HG02938 (cell line): ENCODE results near the gene ESPN.
"Not testable (repeated sequence)": the region's sequence is repeated elsewhere in the genome, so short reads cannot be mapped to it uniquely, and the experiment has no call there.

ENCODE experiments used
- ATAC-seq: cut with Tn5 transposase; IDR thresholded peaks from one replicate; pipeline ENCODE4 v1.9.1; 2021; ENCODE audit warnings: mild to moderate bottlenecking, moderate library complexity; ENCODE audit not compliant: unreplicated experiment

ESPN gene

GRCh38 chr1:6447016-6447817, 22.6 kb downstream of the ESPN start:
- ATAC-seq: no peak

- no peak for ATAC-seq
Observed at GRCh38 chr1:6447818-6448748, 23.5 kb downstream of the ESPN start.

- ATAC-seq: no peak
Observed at GRCh38 chr1:6448749-6449631, 24.4 kb downstream of the ESPN start.

DNA sequence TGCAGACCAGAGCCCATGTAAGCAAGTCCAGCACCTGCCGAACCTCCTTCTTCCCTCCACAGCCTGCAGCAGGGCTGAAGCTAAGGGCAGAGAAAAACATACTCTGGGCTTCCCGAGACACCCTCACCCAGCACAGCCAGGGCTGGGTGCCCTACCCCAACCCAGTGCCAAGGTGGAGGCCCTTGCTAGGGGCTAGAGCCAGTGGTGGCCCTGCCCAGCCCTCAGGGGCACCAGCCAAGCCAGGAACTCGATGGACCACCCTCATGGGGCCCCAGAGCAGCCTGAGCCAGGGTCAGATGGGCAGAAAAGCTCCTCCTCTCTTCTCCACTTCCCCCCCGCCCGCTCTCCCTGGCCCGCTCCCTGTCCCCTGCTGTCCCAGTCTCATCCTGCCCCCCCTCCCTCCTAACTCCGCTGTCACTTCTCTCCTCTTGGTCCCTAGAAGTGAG, 25.5 kb downstream of the ESPN start:
- ATAC-seq: no peak

GRCh38 chr1:6450486-6450885, 25.9 kb downstream of the ESPN start:
- ATAC-seq: not testable (repeated sequence)

DNA sequence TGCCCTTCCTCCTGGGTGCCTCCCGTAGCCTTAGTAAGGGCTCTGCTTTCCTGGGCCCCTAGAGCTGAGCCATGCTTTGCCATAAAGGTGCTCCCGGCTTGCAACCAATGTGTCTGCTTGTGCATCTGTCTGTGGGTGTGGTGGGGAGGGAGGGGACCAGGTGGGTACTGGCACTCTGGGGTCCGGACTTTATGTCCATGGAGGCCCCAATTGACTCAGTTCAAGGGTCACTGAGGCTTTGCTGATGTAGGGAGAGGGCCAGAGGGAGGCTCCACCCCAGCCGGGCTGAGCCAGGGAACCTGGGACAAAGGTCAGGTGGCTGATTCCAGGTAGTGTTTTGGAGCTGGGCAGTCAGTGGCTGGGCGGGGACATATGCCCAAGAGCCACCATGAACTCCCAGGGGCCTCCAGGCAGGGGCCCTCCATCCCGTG, 26.4 kb downstream of the ESPN start:
- ATAC-seq: no peak

- ATAC-seq: not testable (repeated sequence)
Observed at GRCh38 chr1:6453895-6454855, 29.6 kb downstream of the ESPN start.

DNA sequence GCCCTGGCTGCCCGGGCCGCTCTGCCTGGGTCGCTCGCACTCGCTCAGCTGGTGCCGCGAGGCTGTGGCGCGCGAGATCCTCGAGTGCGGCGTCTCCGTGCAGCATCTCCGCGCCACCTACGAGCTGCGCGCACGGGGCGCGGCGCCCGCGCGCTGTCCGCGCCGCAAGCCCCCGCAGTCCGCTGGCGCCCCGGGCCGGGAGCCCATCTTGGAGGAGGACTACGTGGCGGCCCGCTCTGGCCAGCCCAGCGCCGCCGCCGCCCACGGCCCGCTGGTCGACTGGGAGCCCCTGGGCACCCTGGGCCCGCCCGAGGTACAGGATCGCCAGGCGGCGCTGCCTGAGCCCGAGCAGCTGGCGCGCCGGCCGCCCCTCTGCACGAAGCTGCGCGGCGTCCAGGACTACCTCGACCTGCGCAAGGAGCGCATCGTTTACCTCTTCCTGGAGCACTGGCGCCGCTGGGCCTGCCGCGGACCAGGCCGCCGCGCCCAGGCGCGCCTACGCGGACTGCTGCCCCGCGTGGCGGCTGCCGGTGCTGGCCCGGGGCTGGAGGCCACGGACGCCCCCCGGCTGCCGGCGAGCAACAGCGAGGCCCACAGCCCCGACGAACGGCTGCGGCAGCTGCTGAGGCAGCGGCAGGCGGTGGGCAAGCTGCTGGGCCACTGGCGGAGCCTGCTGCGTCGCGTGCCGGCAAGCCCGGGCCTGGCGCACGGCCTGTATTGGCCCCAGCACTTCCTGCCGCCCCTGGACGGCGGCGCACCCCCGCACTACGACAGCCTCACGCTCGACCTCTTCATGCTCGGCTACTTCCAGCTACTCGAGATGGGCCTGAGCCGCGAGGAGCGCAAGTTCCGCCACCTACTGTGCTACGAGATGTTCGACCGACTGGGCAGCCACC, 30.5 kb downstream of the ESPN start:
- no peak for ATAC-seq

DNA sequence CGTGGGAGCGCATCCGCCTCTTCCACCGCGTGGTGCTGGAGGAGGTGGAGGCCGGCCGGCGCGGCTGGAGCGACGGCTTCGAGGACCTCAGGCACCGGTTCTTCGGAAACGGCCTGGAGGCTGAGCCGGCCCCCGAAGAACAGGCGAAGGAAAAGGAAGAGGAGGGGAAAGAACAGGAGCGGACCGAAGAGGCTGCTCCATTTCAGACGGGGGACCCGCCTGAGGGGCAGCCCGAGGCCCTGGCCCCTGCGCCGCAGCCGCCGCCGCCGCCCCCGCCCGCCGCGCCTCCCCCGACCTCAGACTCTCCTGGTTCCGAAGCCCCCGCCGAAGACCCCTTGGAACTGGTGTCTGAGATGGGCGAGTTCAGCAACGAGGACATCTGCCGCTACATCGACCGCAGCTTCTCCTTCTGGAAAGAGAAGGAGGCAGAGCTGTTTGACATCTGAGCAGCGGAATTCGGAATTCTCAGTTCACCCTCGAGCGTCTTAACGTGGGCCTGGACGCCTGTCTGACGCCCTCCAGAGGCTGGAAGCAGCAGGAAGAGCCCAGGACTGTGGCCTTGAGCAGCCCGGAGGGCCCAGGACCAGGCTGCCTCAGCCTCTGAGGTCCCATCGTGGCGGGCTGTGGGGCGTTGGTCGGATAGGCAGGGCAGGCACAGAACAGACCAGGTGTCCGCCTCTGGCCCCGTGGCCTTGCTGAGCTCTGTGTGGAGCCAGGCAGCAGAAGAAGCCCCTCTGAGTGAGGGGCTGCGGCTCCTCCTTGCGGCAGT, 31.4 kb downstream of the ESPN start:
- not testable (repeated sequence) for ATAC-seq

GRCh38 chr1:6456800-6457466, 32.4 kb downstream of the ESPN start:
- no peak for ATAC-seq

DNA sequence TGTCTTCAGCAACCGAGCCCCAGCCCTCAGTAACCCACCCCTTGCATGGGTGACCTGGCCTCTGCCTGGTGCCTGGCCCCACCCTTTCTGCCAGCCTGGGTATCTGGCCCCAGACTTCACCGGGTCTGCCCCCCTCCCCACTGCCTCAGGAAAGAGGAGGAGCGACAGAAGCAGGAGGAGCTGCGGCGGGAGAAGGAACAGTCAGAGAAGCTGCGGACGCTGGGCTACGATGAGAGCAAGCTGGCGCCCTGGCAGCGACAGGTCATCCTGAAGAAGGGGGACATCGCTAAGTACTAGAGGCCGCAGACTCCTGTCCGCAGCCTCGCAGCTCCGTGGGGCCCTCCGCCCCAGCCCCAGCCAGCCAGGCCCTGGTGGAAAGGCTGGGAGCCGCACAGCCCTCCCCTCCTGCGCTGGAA, 35.3 kb downstream of the ESPN start:
- ATAC-seq: no peak

DNA sequence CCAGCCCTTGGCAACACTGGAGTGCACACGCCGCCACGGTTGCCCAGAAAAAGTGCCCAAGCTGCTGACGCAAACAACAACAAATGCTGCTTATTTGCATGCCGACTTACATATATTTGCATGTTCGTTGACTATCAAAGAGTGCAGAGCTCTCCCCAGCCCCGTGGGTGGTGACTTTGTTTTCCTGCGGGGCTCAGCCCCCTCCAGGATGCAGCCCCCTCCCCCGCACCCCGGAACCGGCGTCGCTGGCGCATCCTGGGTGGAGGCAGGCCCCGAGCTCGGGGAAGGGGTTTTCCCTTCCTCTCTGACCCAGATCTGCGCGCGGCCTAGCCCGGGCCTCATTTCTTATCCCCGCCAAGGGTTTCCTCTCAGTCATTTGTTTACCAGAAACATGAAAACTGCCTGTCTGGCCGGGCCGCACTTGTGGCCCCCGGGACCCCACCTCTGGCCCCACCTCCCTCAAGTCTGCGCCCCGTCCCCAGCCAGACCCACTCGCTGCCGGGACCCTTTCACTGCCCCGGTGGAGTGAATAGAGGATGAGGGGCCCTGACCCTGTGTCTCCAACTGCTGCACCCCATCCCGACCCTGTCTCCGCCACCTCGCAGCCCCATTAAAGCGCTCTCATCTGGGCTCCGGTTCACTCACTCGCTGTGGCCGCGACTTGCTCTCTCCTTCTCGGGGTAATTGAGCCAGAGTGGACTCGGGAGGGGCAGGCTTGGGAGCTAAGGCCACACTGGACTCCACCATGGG, 35.9 kb downstream of the ESPN start:
- no peak for ATAC-seq

- no peak for ATAC-seq
Observed at GRCh38 chr1:6461051-6461530, 36.5 kb downstream of the ESPN start.

DNA sequence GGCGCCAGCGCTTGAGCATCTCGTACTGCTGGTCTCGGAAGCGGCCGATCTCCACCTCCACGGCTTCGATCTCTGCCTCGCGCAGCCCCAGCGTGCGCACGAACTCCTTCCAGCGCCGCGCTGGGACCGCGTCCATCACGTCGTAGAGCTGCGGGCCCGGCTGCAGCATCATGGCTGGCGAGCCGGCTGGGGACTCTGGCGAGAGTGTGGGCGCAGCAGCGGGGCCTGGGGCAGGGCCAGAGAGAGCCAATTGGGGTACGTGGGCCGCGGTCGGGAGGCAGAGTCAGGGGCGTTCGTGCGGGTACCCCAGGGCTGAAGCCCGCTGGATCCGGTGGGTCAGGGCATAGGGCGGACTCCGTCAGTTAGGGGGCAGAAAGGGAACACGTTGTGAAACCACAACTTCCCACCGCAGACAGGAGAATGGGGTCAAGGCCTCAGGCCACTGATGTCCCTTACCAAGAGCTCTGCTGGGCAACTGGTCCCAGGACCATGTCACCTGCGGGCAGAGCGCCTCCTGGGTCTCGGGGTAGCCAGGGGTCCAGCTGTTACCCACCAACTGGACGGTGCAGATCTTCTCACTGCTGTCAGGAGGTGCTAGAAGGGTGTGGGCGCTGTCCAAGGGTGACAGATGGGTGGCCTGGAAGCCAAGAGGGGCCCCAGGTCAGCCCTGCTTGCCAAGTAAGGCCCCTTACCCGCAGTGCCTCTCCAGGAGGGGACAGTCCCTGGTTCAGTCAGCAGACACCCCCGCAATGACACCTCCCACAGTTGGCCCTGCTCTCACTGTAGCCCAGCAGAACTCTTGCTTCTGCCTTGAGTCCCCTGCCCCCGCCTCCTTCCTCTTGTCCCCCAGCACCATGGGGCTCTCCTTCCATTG, 37.2 kb downstream of the ESPN start:
- ATAC-seq: no peak

GRCh38 chr1:6462412-6463119, 38.0 kb downstream of the ESPN start:
- no peak for ATAC-seq
